Keratinocyte (primary cell): ENCODE measurements around the gene PFAS. TPM values are rescaled to one million over a fixed set of nuclear protein-coding genes. Genes with fewer than 3 reads are reported as not detected.

Source experiments
- DNase-seq: peaks from one replicate; pipeline ENCODE4 v3.0.0-alpha.2; 2011; ENCODE audit warnings: low read depth, missing footprints, low spot score
- FAIRE-seq: peaks from 2 replicates; lab custom pipeline; 2011; peaks lifted over from hg19 to GRCh38; lab: Jason Lieb, UNC
- H2AFZ ChIP-seq: 2 replicates; pipeline ENCODE4 v1.6.0; 2012; ENCODE audit warnings: low read length, control low read depth, inconsistent platforms; ENCODE audit not compliant: control insufficient read depth
- H3K27ac ChIP-seq: 2 replicates; pipeline ENCODE4 v1.5.1; 2011; ENCODE audit warnings: low read length; ENCODE audit not compliant: control insufficient read depth, insufficient read depth
- H3K27me3 ChIP-seq: 3 replicates; pipeline ENCODE4 v1.6.0; 2011; ENCODE audit warnings: low read length; ENCODE audit not compliant: control insufficient read depth, insufficient read depth; ENCODE audit errors: extremely low read depth
- H3K36me3 ChIP-seq, 2 experiments: 2 replicates in 1 of 2; 3 replicates in 1 of 2; pipeline ENCODE4 v1.5.1; 2011; ENCODE audit warnings: low read length in 2 of 2, mild to moderate bottlenecking in 1 of 2; ENCODE audit not compliant: control insufficient read depth in 2 of 2, insufficient read depth in 2 of 2; ENCODE audit errors: extremely low read depth in 1 of 2
- H3K4me1 ChIP-seq: 3 replicates; pipeline ENCODE4 v1.5.1; 2011; ENCODE audit warnings: low read length; ENCODE audit not compliant: control insufficient read depth, insufficient read depth; ENCODE audit errors: extremely low read depth
- H3K4me2 ChIP-seq: 3 replicates; pipeline ENCODE4 v1.6.0; 2011; ENCODE audit warnings: low read depth, low read length; ENCODE audit not compliant: control insufficient read depth, insufficient read depth; ENCODE audit errors: extremely low read depth
- H3K4me3 ChIP-seq, 3 experiments: fragments of 200-600 bp in 1 of 3; sonication (generic) in 1 of 3; 2 replicates in 2 of 3; 3 replicates in 1 of 3; pipeline ENCODE4 v1.5.1; 2011 to 2016; ENCODE audit warnings: low read length in 3 of 3, mild to moderate bottlenecking in 3 of 3, control low read depth in 2 of 3, inconsistent platforms in 1 of 3, low read depth in 1 of 3, mixed read lengths in 1 of 3, mixed run types in 1 of 3, moderate library complexity in 1 of 3; ENCODE audit not compliant: control insufficient read depth in 2 of 3, insufficient read depth in 2 of 3; ENCODE audit errors: extremely low read depth in 1 of 3
- H3K79me2 ChIP-seq: 2 replicates; pipeline ENCODE4 v1.6.0; 2012; ENCODE audit warnings: low read length; ENCODE audit not compliant: control insufficient read depth, insufficient read depth
- H3K9ac ChIP-seq: 3 replicates; pipeline ENCODE4 v1.6.0; 2011; ENCODE audit warnings: low read length; ENCODE audit not compliant: control insufficient read depth, insufficient read depth; ENCODE audit errors: extremely low read depth
- H3K9me1 ChIP-seq: 3 replicates; pipeline ENCODE4 v1.6.0; 2011; ENCODE audit warnings: low read length; ENCODE audit not compliant: control insufficient read depth, insufficient read depth; ENCODE audit errors: extremely low read depth
- H3K9me3 ChIP-seq: 2 replicates; pipeline ENCODE4 v1.5.1; 2012; ENCODE audit warnings: low read depth, low read length; ENCODE audit not compliant: control insufficient read depth
- H4K20me1 ChIP-seq: 3 replicates; pipeline ENCODE4 v1.6.0; 2011; ENCODE audit warnings: low read length; ENCODE audit not compliant: control insufficient read depth, insufficient read depth; ENCODE audit errors: extremely low read depth
- EZH2 ChIP-seq: IDR thresholded peaks from one replicate; pipeline ENCODE4 v1.6.1; 2012; ENCODE audit warnings: inconsistent platforms, mild to moderate bottlenecking, low read length, moderate library complexity
- dilution Hi-C: fragments of 300-500 bp; cut with MboI; formaldehyde crosslinking; loops from one replicate; pipeline ENCODE4 v1.7.0; 2020; ENCODE audit warnings: low sequenced_read_pairs; ENCODE audit not compliant: extremely low pct_ligation_motif_present
- polyA plus RNA-seq, 5 experiments: library from polyadenylated mRNA; depleted of rRNA in 3 of 5; stranded (reverse) in 3 of 5; stranded (forward) in 1 of 5; unstranded in 1 of 5; fragments of >200 nt; gene quantifications; 1 replicate in 1 of 5; 2 replicates in 3 of 5; 3 replicates in 1 of 5; pipeline versions ENCODE4 v1.2.1 to v1.2.3, GENCODE V29; 2011 to 2012; ENCODE audit warnings: missing spikeins in 2 of 5, low read depth in 1 of 5, low replicate concordance in 1 of 5
- TF ChIP-seq, protein P1 (sequence below), 3 experiments: IDR thresholded peaks in 1 of 3; conservative IDR thresholded peaks in 1 of 3; optimal IDR thresholded peaks in 1 of 3; 2 replicates in 2 of 3; 3 replicates in 1 of 3; pipeline versions ENCODE3 to v1.5.1; 2011; ENCODE audit warnings: low read length in 3 of 3, mild to moderate bottlenecking in 3 of 3, moderate library complexity in 2 of 3, control low read depth in 1 of 3, inconsistent platforms in 1 of 3; ENCODE audit not compliant: insufficient read depth in 2 of 3; ENCODE audit errors: extremely low read depth in 1 of 3

The PFAS gene
- polyA plus RNA-seq, 1 donor (not counting 4 experiments of a cell fraction or from before 2014, with no cell fraction given), result 14.1 TPM

GRCh38 chr17:8266648-8267479 is 17.8 kb downstream of the PFAS start:
- no peaks in the 10 kb centered on the region for H3K9me3 ChIP-seq
- no peaks in the 10 kb centered on the region for H3K4me1 ChIP-seq
- no peaks in the 10 kb centered on the region for H4K20me1 ChIP-seq
- no peak overlapping the region for H3K9ac ChIP-seq
- no peak overlapping the region for H3K27ac ChIP-seq
- H3K27me3 ChIP-seq, result no peaks in the 10 kb centered on the region
- H3K79me2 ChIP-seq, result no peaks in the 10 kb centered on the region
- H3K4me2 ChIP-seq, result no peak overlapping the region
- dilution Hi-C loops, result no loop called here
- no peaks in the 10 kb centered on the region for H3K9me1 ChIP-seq
- no peak for FAIRE-seq
- no peak for DNase-seq
- H2AFZ ChIP-seq, result no peak overlapping the region
- H3K36me3 ChIP-seq, result peaks cover 17 to 20% of the 10 kb centered on the region in 2 experiments
- no peak for TF ChIP-seq EZH2
- TF ChIP-seq, protein P1, sequence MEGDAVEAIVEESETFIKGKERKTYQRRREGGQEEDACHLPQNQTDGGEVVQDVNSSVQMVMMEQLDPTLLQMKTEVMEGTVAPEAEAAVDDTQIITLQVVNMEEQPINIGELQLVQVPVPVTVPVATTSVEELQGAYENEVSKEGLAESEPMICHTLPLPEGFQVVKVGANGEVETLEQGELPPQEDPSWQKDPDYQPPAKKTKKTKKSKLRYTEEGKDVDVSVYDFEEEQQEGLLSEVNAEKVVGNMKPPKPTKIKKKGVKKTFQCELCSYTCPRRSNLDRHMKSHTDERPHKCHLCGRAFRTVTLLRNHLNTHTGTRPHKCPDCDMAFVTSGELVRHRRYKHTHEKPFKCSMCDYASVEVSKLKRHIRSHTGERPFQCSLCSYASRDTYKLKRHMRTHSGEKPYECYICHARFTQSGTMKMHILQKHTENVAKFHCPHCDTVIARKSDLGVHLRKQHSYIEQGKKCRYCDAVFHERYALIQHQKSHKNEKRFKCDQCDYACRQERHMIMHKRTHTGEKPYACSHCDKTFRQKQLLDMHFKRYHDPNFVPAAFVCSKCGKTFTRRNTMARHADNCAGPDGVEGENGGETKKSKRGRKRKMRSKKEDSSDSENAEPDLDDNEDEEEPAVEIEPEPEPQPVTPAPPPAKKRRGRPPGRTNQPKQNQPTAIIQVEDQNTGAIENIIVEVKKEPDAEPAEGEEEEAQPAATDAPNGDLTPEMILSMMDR (optimal IDR thresholded peaks at IDR 0.05 in 1 of 3, IDR thresholded peaks at IDR 0.05 in 1 of 3, conservative IDR thresholded peaks at IDR 0.05 in 1 of 3; ENCODE audit: extremely low read depth in 1 of 3, insufficient read depth in 2 of 3, low read length in 3 of 3), result no peak
- no peak overlapping the region for H3K4me3 ChIP-seq

DNA sequence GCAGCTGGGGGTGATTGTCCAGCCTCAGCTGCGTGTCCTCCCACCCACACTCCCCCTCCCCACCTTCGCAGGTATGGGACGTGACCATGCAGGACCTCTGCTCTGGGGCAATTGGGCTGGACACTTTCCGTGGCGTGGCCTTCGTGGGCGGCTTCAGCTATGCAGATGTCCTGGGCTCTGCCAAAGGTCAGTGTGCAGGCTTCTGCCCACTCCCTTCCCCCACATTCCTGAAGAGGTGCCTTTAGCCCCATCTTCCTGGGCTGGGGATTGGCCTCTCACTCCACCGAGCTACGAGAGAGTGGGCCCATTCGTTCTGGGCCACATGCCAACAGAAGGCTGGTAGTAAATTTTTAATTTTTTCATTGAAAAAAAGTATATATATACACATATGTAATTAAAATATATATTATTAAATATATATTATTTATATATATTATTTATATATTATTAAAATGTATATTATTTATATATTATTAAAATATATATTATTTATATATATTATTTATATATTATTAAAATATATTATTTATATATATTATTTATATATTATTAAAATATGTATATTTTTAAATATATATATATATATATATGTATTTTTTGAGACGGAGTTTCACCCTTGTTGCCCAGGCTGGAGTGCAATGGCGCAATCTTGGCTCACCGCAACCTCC is 18.5 kb downstream of the PFAS start:
- Histone ChIP-seq H3K27ac (no peak overlapping the region), H3K9me3 (no peaks in the 10 kb centered on the region), H3K9ac (no peak overlapping the region), H4K20me1 (no peaks in the 10 kb centered on the region), H3K4me2 (no peak overlapping the region), H3K4me3 (no peak overlapping the region), H2AFZ (no peak overlapping the region), H3K27me3 (no peaks in the 10 kb centered on the region), H3K4me1 (no peaks in the 10 kb centered on the region), H3K36me3 (peaks cover 17 to 20% of the 10 kb centered on the region in 2 experiments), H3K9me1 (no peaks in the 10 kb centered on the region), H3K79me2 (no peaks in the 10 kb centered on the region)
- no peak for FAIRE-seq
- TF ChIP-seq, protein P1 (optimal IDR thresholded peaks at IDR 0.05 in 1 of 3, IDR thresholded peaks at IDR 0.05 in 1 of 3, conservative IDR thresholded peaks at IDR 0.05 in 1 of 3; ENCODE audit: extremely low read depth in 1 of 3, insufficient read depth in 2 of 3, low read length in 3 of 3), result no peak
- TF ChIP-seq EZH2, result no peak
- dilution Hi-C loops, result no loop called here
- DNase-seq, result no peak
